Stomach (tissue), 4 donors: Measurements from ENCODE around the gene RMDN3.

Experiments used
- POLR2A ChIP-seq, 4 donors: fragments of 450-650 bp; IDR thresholded peaks; one replicate each; pipeline ENCODE4 v1.6.1; 2016; ENCODE audit warnings: antibody characterized with exemption in 4 of 4, control low read depth in 2 of 4, mild to moderate bottlenecking in 1 of 4, moderate library complexity in 1 of 4
- TF ChIP-seq, protein P1 (sequence below), 7 experiments: fragments of 450-650 bp in 4 of 7; fragments of 200-600 bp in 3 of 7; sonication (generic) in 3 of 7; IDR thresholded peaks; one replicate each; pipeline ENCODE4 v1.5.1; 2016 to 2019; ENCODE audit warnings: antibody characterized with exemption in 7 of 7, control low read depth in 2 of 7, mild to moderate bottlenecking in 1 of 7

DNA sequence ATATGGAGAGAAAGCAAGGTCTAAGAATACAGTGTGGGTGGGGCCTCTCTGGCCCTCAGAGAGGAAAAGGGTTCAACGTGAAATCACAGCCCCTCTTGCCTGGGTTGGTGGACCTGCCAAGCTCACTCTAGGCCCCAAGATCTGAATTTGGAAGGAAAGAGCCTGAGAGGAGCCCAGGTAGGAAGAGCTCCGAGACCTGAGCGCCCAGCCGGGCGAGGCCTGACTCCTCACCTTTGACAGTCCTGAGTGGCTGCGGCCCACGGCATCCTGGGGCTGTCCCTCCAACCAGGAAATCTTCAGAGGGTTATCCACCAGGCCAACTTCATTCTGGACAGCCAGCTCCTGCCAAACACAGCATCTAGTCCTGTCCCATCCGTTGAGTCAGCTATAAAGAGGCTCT lies 18.4 kb upstream of the RMDN3 start:
- no peak for TF ChIP-seq POLR2A (IDR thresholded peaks at IDR 0.05)
- TF ChIP-seq, protein P1, sequence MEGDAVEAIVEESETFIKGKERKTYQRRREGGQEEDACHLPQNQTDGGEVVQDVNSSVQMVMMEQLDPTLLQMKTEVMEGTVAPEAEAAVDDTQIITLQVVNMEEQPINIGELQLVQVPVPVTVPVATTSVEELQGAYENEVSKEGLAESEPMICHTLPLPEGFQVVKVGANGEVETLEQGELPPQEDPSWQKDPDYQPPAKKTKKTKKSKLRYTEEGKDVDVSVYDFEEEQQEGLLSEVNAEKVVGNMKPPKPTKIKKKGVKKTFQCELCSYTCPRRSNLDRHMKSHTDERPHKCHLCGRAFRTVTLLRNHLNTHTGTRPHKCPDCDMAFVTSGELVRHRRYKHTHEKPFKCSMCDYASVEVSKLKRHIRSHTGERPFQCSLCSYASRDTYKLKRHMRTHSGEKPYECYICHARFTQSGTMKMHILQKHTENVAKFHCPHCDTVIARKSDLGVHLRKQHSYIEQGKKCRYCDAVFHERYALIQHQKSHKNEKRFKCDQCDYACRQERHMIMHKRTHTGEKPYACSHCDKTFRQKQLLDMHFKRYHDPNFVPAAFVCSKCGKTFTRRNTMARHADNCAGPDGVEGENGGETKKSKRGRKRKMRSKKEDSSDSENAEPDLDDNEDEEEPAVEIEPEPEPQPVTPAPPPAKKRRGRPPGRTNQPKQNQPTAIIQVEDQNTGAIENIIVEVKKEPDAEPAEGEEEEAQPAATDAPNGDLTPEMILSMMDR (IDR thresholded peaks at IDR 0.05): no peak
